Measurements from ENCODE around the gene MACROD1.

The MACROD1 gene

GRCh38 chr11:64165842-64166635 lies at the start of gene MACROD1:
Gene MACROD1, minus strand, starts transcription at chr11:64166113. Its CDS starts 119 bp downstream, at chr11:64165994.
- H3K4me3 ChIP-seq (ENCODE audit: control insufficient read depth, low read depth, low read length): peak within 1 kb of the TSS; percentile 53
- TF ChIP-seq, protein P1, sequence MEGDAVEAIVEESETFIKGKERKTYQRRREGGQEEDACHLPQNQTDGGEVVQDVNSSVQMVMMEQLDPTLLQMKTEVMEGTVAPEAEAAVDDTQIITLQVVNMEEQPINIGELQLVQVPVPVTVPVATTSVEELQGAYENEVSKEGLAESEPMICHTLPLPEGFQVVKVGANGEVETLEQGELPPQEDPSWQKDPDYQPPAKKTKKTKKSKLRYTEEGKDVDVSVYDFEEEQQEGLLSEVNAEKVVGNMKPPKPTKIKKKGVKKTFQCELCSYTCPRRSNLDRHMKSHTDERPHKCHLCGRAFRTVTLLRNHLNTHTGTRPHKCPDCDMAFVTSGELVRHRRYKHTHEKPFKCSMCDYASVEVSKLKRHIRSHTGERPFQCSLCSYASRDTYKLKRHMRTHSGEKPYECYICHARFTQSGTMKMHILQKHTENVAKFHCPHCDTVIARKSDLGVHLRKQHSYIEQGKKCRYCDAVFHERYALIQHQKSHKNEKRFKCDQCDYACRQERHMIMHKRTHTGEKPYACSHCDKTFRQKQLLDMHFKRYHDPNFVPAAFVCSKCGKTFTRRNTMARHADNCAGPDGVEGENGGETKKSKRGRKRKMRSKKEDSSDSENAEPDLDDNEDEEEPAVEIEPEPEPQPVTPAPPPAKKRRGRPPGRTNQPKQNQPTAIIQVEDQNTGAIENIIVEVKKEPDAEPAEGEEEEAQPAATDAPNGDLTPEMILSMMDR (conservative IDR thresholded peaks at IDR 0.05; ENCODE audit: control insufficient read depth, insufficient read depth, low read depth, low read length): no peak
- peak; percentile 74 for DNase-seq (ENCODE audit: low read depth)

- TF ChIP-seq, protein P1 (conservative IDR thresholded peaks at IDR 0.05; ENCODE audit: control insufficient read depth, insufficient read depth, low read depth, low read length): no peak
- no peak overlapping the region for H3K4me3 ChIP-seq (ENCODE audit: control insufficient read depth, low read depth, low read length)
- DNase-seq (ENCODE audit: low read depth): no peak
These were observed 45.4 kb upstream of the MACROD1 start for GRCh38 chr11:64211181-64211872.

GRCh38 chr11:64210301-64211020 lies 44.5 kb upstream of the MACROD1 start:
- TF ChIP-seq, protein P1 (conservative IDR thresholded peaks at IDR 0.05; ENCODE audit: control insufficient read depth, insufficient read depth, low read depth, low read length): no peak
- H3K4me3 ChIP-seq (ENCODE audit: control insufficient read depth, low read depth, low read length): no peak overlapping the region

DNA sequence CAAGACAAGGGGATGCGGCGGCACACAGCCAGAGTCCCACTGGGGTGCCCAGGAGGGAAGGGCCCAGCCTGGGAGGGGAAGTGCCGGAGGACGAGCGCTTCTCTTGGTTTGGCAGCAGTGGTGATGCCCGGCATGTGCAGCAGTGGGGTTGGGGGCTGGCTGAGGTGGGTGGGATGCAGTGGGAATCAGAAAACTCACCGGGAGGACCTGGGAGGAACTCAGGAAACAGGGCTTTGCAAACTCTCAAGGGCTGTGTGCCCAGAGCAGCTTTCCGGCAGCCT lies 43.6 kb upstream of the MACROD1 start:
- no peak for DNase-seq (ENCODE audit: low read depth)
- no peak overlapping the region for H3K4me3 ChIP-seq (ENCODE audit: control insufficient read depth, low read depth, low read length)
- TF ChIP-seq, protein P1 (conservative IDR thresholded peaks at IDR 0.05; ENCODE audit: control insufficient read depth, insufficient read depth, low read depth, low read length): no peak

More at GRCh38 chr11:64210301-64211020, 44.5 kb upstream of the MACROD1 start:
- no peak for DNase-seq (ENCODE audit: low read depth)

DNA sequence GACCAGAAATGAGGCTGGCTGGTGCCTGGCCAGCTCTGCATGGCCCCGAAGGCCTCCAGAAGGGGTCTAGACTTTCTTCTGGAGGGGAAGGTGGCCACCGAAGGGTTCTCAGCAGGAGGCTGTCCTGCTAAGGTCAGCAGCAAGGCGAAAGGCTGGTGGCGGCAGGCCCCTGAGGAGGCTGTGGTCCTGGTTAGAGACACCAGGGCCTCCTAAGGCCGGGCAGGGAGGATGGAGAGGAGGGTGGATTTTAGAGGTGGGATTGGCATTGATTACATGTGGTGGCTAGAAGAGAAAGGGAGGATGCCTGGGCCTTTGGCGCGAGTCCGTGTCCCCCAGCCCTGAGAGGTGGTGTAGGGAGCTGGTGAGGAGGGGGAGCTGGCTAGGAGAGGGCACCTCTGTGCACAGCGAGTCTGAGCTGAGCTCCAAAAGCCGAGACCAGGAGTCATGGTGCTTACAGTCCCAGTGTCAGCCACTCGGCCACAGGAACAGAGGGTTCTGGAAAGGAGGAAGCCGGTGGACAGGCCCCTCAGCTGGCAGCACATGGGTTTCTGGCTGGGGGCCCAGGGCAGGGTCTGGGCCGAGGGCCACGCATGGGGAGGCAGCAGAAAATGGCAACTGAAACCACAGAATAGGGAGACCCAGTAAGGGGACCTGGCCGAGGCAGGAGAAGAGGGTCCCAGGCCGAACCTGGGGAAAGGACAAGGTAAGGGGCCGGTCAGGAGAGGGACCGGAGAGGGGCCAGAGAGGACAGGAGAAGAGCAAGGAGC lies 43.1 kb upstream of the MACROD1 start:
- TF ChIP-seq, protein P1 (conservative IDR thresholded peaks at IDR 0.05; ENCODE audit: control insufficient read depth, insufficient read depth, low read depth, low read length): no peak
- no peak overlapping the region for H3K4me3 ChIP-seq (ENCODE audit: control insufficient read depth, low read depth, low read length)
- no peak for DNase-seq (ENCODE audit: low read depth)

Data from fibroblast of mammary gland (primary cell).